CD4-positive, alpha-beta T cell treated with Interleukin-6 for 4 hours (primary cell): ENCODE measurements around the gene ASB1.
"Not testable (repeated sequence)": the region's sequence is repeated elsewhere in the genome, so short reads cannot be mapped to it uniquely, and the experiment has no call there.

Experiments used
- DNase-seq: peaks from one replicate; pipeline ENCODE4 v3.0.0-alpha.2; 2020; ENCODE audit warnings: mixed read lengths

Gene ASB1

GRCh38 chr2:238404406-238405216 lies 22.1 kb upstream of the ASB1 start:
- no peak for DNase-seq

- not testable (repeated sequence) for DNase-seq
Observed at GRCh38 chr2:238405217-238405555, 21.5 kb upstream of the ASB1 start.

GRCh38 chr2:238406221-238406997 lies 20.3 kb upstream of the ASB1 start:
- DNase-seq = no peak

GRCh38 chr2:238406998-238407285 lies 19.8 kb upstream of the ASB1 start:
- no peak for DNase-seq

- no peak for DNase-seq
Observed at GRCh38 chr2:238407566-238407965, 19.2 kb upstream of the ASB1 start.

- no peak for DNase-seq
Observed at GRCh38 chr2:238408615-238409340, 17.9 kb upstream of the ASB1 start.

GRCh38 chr2:238409341-238410199 lies 17.2 kb upstream of the ASB1 start:
- DNase-seq = no peak

- DNase-seq = no peak
Observed at GRCh38 chr2:238412067-238412767, 14.5 kb upstream of the ASB1 start.

- no peak for DNase-seq
Observed at GRCh38 chr2:238413368-238413767, 13.4 kb upstream of the ASB1 start.

- DNase-seq = peak; percentile 35
Observed at GRCh38 chr2:238415036-238415764, 11.5 kb upstream of the ASB1 start.

- no peak for DNase-seq
Observed at GRCh38 chr2:238415893-238416292, 10.8 kb upstream of the ASB1 start.

GRCh38 chr2:238418196-238418998 lies 8.3 kb upstream of the ASB1 start:
- no peak for DNase-seq

- no peak for DNase-seq
Observed at GRCh38 chr2:238418999-238419546, 7.7 kb upstream of the ASB1 start.

- DNase-seq = no peak
Observed at GRCh38 chr2:238420442-238420841, 6.3 kb upstream of the ASB1 start.

GRCh38 chr2:238420878-238421694 lies 5.6 kb upstream of the ASB1 start:
- no peak for DNase-seq

- DNase-seq = no peak
Observed at GRCh38 chr2:238421695-238422035, 5.1 kb upstream of the ASB1 start.

GRCh38 chr2:238422285-238422684 lies 4.4 kb upstream of the ASB1 start:
- DNase-seq = no peak

GRCh38 chr2:238422940-238423339 lies 3.8 kb upstream of the ASB1 start:
- no peak for DNase-seq

- DNase-seq = no peak
Observed at GRCh38 chr2:238423561-238424312, 3.0 kb upstream of the ASB1 start.
